Motor neuron (in vitro differentiated cells): Measurements from ENCODE around the gene PLSCR3. TPM values are rescaled to one million over a fixed set of nuclear protein-coding genes. Genes with fewer than 3 reads are reported as not detected.

Experiments
- ATAC-seq, 8 experiments: fragments of 200-7000 bp; cut with Tn5 transposase; replicated peaks in 6 of 8; 2 replicates each; pipeline ENCODE4 v1.8.0; 2021; ENCODE audit warnings: mild to moderate bottlenecking in 8 of 8, moderate library complexity in 8 of 8
- H3K27ac ChIP-seq, 2 donors: fragments of 250-450 bp; sonication (Bioruptor Pico); 2 replicates each; pipeline ENCODE4 v1.9.0; 2021; ENCODE audit warnings: antibody characterized with exemption in 2 of 2, mild to moderate bottlenecking in 2 of 2, moderate library complexity in 1 of 2
- H3K4me1 ChIP-seq, 2 donors: fragments of 250-450 bp; sonication (Bioruptor Pico); replicated peaks in 1 of 2; 2 replicates each; pipeline ENCODE4 v1.6.1; 2021; ENCODE audit warnings: antibody characterized with exemption in 2 of 2, mild to moderate bottlenecking in 2 of 2, moderate library complexity in 1 of 2
- H3K4me3 ChIP-seq, 5 donors: fragments of 250-450 bp; sonication (Bioruptor Pico); 2 replicates each; pipeline ENCODE4 v1.9.0; 2021; ENCODE audit warnings: antibody characterized with exemption in 5 of 5, mild to moderate bottlenecking in 5 of 5, moderate library complexity in 4 of 5
- WGBS, 10 experiments: fragments of 450-650 bp; shearing (Covaris generic); methylation state at CpG; one replicate each; pipeline ENCODE4 v1.0.0; 2022; 5-methylcytosine and 5-hydroxymethylcytosine counted together
- in situ Hi-C, 9 experiments: fragments of 400-800 bp; cut with MboI; loops; one replicate each; pipeline ENCODE4 v1.15.0; 2021; ENCODE audit warnings: low sequenced_read_pairs in 9 of 9, low pct_unique_long_range_greater_than_20kb in 2 of 9; ENCODE audit not compliant: unreplicated experiment in 9 of 9
- total RNA-seq, 8 experiments: library from RNA; unstranded; fragments of 300-600 nt; gene quantifications; 2 replicates each; pipeline versions ENCODE4 v1.2.3 to v1.2.4, GENCODE V29; 2022

The PLSCR3 gene
- total RNA-seq, 8 experiments from 2014 or later, result 3.8 to 24.8 (median 12.4) TPM

- ATAC-seq, result peak; percentile 51 to 82 (median 58)
- 0 to 40% (median 18%) methylated on average over 1 to 11 of the region's 92 CpGs; no CpG with 5 or more reads in 5 of the 10 experiments for WGBS, 10 experiments
- in situ Hi-C loops, result no loop called here
Measured at GRCh38 chr17:7436556-7437368, 42.4 kb upstream of the PLSCR3 start.

GRCh38 chr17:7435676-7436555 is 41.6 kb upstream of the PLSCR3 start:
- in situ Hi-C loops, result no loop called here
- WGBS, 10 experiments, result 0 to 60% (median 12%) methylated on average over 1 to 11 of the region's 49 CpGs; no CpG with 5 or more reads in 6 of the 10 experiments
- Histone ChIP-seq H3K4me1 (peaks cover 18 to 27% of the 10 kb centered on the region in 2 donors), H3K27ac (no peak overlapping the region), H3K4me3 (peak overlapping the region in 4 of 5 donors; percentile 6 to 60 (median 44))
- ATAC-seq, result peak in 2 of 8 experiments; percentile 3 to 4

More at GRCh38 chr17:7436556-7437368, 42.4 kb upstream of the PLSCR3 start:
- Histone ChIP-seq H3K4me1 (peaks cover 25 to 34% of the 10 kb centered on the region in 2 donors), H3K4me3 (peak overlapping the region; percentile 9 to 60 (median 55)), H3K27ac (no peak overlapping the region)

- Histone ChIP-seq H3K4me3 (no peak overlapping the region), H3K4me1 (peaks cover 10 to 12% of the 10 kb centered on the region in 2 donors), H3K27ac (no peak overlapping the region)
- ATAC-seq, result no peak
- WGBS, 10 experiments, result 14 to 95% (median 88%) methylated on average over 1 to 10 of the region's 11 CpGs; no CpG with 5 or more reads in 3 of the 10 experiments
- in situ Hi-C loops, result no loop called here
Measured at GRCh38 chr17:7432296-7432695, 38.0 kb upstream of the PLSCR3 start.

GRCh38 chr17:7431231-7431630 is 36.9 kb upstream of the PLSCR3 start:
- WGBS, 10 experiments, result 0 to 40% (median 33%) methylated on average over 1 of the region's 1 CpG; no CpG with 5 or more reads in 7 of the 10 experiments
- H3K4me3 ChIP-seq, result no peak overlapping the region
- no peak for ATAC-seq

GRCh38 chr17:7429722-7430121 is 35.4 kb upstream of the PLSCR3 start:
- in situ Hi-C loops, result no loop called here
- WGBS, 10 experiments, result no CpG with 5 or more reads among the region's 10 CpGs
- peak in 4 of 8 experiments; percentile 7 to 32 (median 23) for ATAC-seq
- no peak overlapping the region for H3K27ac ChIP-seq
- H3K4me3 ChIP-seq, result no peak overlapping the region
- H3K4me1 ChIP-seq, result no peaks in the 10 kb centered on the region

More at GRCh38 chr17:7431231-7431630, 36.9 kb upstream of the PLSCR3 start:
- H3K4me1 ChIP-seq, result peaks cover 6 to 8% of the 10 kb centered on the region in 2 donors
- no peak overlapping the region for H3K27ac ChIP-seq
- in situ Hi-C loops, result no loop called here

GRCh38 chr17:7428557-7428956 is 34.2 kb upstream of the PLSCR3 start, which contains the start of gene SPEM3:
TSS of gene SPEM3 (plus strand) at chr17:7428857. CDS start at chr17:7428903, 46 bp downstream.
- no peak for ATAC-seq
- no peak within 1 kb of the TSS for H3K4me3 ChIP-seq
- WGBS, 10 experiments, result 17 to 67% (median 46%) methylated on average over 1 to 3 of the region's 5 CpGs; no CpG with 5 or more reads in 2 of the 10 experiments

GRCh38 chr17:7427549-7427948 is 33.2 kb upstream of the PLSCR3 start:
- H3K4me3 ChIP-seq, result no peak overlapping the region
- H3K27ac ChIP-seq, result no peak overlapping the region
- WGBS, 10 experiments, result 60 to 100% (median 81%) methylated on average over 1 to 3 of the region's 7 CpGs; no CpG with 5 or more reads in 6 of the 10 experiments
- no peak for ATAC-seq
- in situ Hi-C loops, result no loop called here
- H3K4me1 ChIP-seq, result peaks cover 0 to 5% of the 10 kb centered on the region in 2 donors

More at GRCh38 chr17:7428557-7428956, 34.2 kb upstream of the PLSCR3 start, which contains the start of gene SPEM3:
- Histone ChIP-seq H3K27ac (no peak within 1 kb of the TSS), H3K4me1 (peaks cover 0 to 4% of the 10 kb centered on the region in 2 donors)
- in situ Hi-C loops, result no loop called here

- ATAC-seq, result peak in 3 of 8 experiments; percentile 9 to 13 (median 12)
- H3K27ac ChIP-seq, result no peak overlapping the region
- H3K4me1 ChIP-seq, result peaks cover 0 to 5% of the 10 kb centered on the region in 2 donors
- 30 to 97% (median 89%) methylated on average over 1 to 5 of the region's 29 CpGs; no CpG with 5 or more reads in 5 of the 10 experiments for WGBS, 10 experiments
- no peak overlapping the region for H3K4me3 ChIP-seq
- in situ Hi-C loops, result no loop called here
Measured at GRCh38 chr17:7426896-7427489, 32.7 kb upstream of the PLSCR3 start.

GRCh38 chr17:7426203-7426863 is 32.0 kb upstream of the PLSCR3 start:
- H3K27ac ChIP-seq, result no peak overlapping the region
- no peak overlapping the region for H3K4me3 ChIP-seq
- in situ Hi-C loops, result no loop called here
- 86 to 100% (median 93%) methylated on average over 6 to 16 of the region's 33 CpGs; no CpG with 5 or more reads in 6 of the 10 experiments for WGBS, 10 experiments
- peaks cover 0 to 5% of the 10 kb centered on the region in 2 donors for H3K4me1 ChIP-seq
- peak in 2 of 8 experiments; percentile 11 to 12 for ATAC-seq

GRCh38 chr17:7425756-7426155 is 31.4 kb upstream of the PLSCR3 start:
- ATAC-seq, result no peak
- Histone ChIP-seq H3K27ac (no peak overlapping the region), H3K4me1 (peaks cover under 1 to 10% of the 10 kb centered on the region in 2 donors), H3K4me3 (no peak overlapping the region)
- in situ Hi-C loops, result no loop called here
- 80 to 100% (median 100%) methylated on average over 1 to 2 of the region's 8 CpGs; no CpG with 5 or more reads in 7 of the 10 experiments for WGBS, 10 experiments

GRCh38 chr17:7425316-7425715 is 31.0 kb upstream of the PLSCR3 start, which contains the start of gene SPEM2:
TSS of gene SPEM2 (plus strand) at chr17:7425616. CDS start at chr17:7425689, 73 bp downstream.
- H3K4me1 ChIP-seq, result peaks cover 5 to 14% of the 10 kb centered on the region in 2 donors
- no peak for ATAC-seq
- in situ Hi-C loops, result no loop called here
- 73 to 100% (median 88%) methylated on average over 2 to 3 of the region's 7 CpGs; no CpG with 5 or more reads in 6 of the 10 experiments for WGBS, 10 experiments
- no peak within 1 kb of the TSS for H3K4me3 ChIP-seq
- no peak within 1 kb of the TSS for H3K27ac ChIP-seq

- peaks cover 21 to 31% of the 10 kb centered on the region in 2 donors for H3K4me1 ChIP-seq
- in situ Hi-C loops, result no loop called here
- no peak overlapping the region for H3K4me3 ChIP-seq
- H3K27ac ChIP-seq, result no peak overlapping the region
- WGBS, 10 experiments, result 59 to 90% (median 76%) methylated on average over 3 of the region's 4 CpGs; no CpG with 5 or more reads in 7 of the 10 experiments
- ATAC-seq, result peak in 2 of 8 experiments; percentile 6 to 45
Measured at GRCh38 chr17:7423679-7424078, 29.4 kb upstream of the PLSCR3 start.
